ENCODE measurements around the gene GPRC5A.

GPRC5A gene

DNA sequence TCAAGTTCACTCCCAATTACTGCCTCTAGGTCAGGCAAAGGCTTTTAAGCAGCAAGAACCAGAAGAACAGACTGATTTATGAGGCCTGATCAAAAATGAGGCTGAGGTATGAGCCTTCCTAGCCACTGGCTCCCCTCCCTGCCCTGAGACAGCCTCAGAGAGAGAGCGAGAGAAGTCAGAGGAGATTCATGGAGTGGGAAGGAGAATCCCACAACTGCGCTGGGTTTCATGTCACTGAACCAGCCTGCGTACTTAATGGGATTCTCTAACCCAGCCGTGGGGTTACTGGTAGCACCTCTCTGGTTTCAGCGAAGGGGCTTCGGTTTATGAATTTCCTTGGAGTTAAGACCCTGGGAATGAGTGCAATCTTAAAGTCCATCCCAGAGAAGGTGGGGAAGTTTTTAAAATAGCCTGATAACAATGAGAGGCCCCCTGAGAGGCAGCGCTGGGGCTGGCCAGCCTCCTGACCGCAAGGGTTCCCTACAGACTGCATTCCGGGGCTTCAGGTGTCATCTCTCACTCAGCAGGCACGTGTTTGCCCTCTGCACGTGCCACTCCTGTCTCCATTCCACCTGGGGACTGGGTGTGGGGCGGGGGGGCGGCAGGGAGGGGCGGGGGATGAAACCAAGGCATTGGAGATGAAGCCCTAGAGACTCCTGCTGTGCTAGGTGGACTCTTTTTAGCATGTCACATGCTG lies 6.1 kb upstream of the GPRC5A start:
- DNase-seq (ENCODE audit: low read depth, low spot score): no peak

- DNase-seq (ENCODE audit: low read depth, low spot score): no peak
Measured at GRCh38 chr12:12887471-12887870, 3.9 kb upstream of the GPRC5A start.

DNA sequence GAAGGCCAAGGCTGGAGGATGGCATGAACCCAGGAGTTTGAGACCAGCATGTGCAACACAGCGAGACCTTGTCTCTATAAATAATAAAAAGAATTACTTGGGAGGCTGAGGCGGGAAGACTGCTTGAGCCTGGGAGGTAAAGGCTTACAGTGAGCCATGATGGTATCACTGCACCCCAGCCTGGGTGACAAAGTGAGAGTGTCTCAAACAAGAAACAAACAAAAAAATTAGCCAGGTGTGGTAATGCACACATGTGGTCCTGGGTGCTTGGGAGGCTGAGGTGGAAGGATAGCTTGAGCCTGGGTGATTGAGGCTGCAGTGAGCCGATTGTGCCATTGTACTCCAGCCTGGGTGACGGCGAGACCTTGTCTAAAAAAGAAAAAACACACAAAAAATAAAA lies 1.7 kb upstream of the GPRC5A start:
- DNase-seq (ENCODE audit: low read depth, low spot score): no peak

- no peak for DNase-seq (ENCODE audit: low read depth, low spot score)
Measured at GRCh38 chr12:12890543-12891079, 751 bp upstream of the GPRC5A start.

DNA sequence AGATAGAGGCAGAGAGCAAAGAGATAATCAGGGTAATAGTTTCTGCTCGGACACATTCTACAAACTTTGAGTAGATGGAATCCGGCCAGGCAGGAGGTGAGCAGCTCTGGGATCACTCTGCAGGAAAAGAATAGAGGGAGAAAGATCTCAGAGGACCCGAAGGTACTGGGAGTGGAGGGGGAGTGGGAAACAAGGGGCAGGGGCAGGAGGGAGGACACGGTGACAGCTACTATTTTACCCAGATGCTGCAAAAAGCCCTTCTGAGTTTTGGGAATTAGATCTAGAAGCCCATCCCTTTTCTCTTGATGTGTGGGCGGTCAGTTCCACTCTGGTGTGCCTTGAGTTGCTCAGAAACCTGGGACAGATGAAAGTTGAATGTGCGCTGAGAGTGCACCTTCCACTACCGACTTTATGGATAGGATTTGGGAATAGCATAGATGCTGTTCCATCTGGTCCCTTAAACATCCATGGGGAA lies 556 bp downstream of the GPRC5A start:
- DNase-seq (ENCODE audit: low read depth, low spot score): no peak

DNA sequence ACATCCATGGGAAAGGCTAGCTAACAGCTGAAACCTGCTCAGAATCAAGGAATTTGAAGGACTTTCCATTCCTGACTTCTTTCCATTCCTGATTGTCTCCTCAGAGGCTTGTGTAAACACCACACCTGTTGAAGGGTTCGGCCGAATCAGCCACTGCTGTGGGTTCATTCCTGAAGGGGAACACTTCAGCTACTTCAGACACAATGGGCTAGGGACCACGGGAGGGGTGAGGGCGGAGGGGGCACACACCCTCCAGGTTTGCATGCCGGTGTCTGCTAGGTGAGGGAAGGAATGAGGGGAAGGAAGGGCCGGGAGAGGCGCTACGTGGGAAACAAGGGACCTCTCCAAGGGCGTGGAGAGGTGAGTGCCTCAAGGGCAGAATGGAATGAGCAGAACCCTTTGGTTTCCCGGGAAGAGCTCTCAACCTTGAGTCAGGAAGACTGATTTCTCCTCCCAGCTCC lies 1.3 kb downstream of the GPRC5A start:
- DNase-seq (ENCODE audit: low read depth, low spot score): no peak

- DNase-seq (ENCODE audit: low read depth, low spot score): no peak
Measured at GRCh38 chr12:12893438-12893837, 2.1 kb downstream of the GPRC5A start.

GRCh38 chr12:12896260-12896659 lies 4.9 kb downstream of the GPRC5A start:
- DNase-seq (ENCODE audit: low read depth, low spot score): no peak

DNA sequence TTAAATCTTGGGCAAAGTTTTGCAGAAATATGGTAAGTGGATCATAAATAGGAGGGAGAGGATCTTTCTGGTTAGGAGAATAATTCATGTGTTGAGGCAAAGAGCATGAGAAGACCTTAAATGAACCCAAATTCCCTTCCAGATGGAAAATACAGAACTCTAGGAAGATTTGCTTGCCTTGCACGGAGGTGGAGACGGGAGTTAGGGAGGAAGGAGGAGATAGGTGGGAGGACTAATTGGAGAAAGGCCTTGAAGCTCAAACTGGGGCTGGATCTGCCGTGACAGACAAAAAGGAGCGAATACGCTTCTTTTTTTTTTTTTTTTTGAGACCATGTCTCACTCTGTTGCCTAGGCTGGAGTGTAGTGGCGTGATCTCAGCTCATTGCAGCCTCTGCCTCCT lies 5.9 kb downstream of the GPRC5A start:
- DNase-seq (ENCODE audit: low read depth, low spot score): no peak

GRCh38 chr12:12898136-12898717 lies 6.9 kb downstream of the GPRC5A start:
- DNase-seq (ENCODE audit: low read depth, low spot score): no peak

DNA sequence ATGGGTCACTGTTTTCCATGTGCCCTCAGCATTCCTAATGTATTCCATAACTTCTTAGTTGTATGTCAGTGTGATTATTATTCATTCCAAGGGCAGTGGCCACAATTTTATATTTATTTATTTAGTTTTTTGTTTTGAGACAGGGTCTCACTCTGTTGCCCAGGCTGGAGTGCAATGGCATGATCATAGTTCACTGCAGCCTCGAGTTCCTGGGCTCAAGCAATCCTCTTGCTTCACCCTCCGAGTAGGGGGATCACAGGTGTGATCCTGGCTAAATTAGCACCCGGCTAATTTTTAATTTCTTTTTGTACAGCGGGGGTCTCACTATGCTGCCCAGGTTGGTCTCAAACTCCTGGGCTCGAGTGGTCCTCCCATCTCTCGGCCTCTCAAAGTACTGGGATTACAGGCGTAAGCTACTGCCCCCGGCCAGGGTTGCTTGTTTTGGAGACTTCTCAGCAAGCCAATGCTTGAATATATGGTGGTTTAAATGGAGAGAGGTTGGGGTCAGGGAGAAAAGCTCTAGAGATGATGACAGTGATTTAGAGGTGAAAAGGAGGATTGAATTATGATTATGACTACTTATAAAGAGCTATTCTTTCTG lies 7.6 kb downstream of the GPRC5A start:
- DNase-seq (ENCODE audit: low read depth, low spot score): no peak

DNA sequence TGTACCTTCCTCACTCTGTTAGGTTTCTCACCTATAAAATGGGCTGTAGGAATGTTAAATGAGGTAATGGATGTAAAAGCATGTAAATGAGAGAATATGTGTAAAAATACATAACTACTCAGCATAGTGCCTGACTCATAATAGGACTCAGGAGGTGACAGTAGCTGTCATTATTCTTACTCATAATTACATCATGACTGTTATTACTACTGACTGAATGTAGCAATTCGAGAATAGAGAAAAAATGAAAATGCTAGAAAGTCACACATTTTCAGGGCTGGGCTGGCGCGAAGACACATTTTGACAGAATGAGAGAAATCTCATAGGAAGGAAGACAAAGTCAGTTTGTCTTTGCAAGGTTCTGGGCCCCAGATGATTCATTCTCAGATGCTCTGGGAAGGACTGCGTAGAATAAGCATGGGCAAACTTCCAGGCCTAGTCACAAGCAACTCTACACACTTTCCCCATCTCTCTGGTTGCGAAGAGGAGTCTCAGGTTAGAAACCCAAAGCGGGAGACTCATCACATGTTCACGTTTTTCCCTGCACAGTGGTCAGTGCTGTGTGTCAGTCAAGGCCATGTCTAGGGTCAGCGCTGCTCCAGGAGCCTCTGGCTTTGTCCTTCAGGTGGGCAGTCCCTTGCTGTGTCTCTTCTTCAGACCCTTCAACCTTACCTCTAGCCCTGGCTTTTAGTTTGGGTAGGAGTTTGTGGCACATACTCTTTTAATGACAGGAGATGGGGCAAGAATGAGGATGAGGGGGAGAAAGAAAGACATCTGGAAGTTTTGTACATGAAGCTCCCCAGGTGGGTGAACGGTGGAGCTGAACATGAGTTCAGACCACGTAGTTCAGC lies 8.4 kb downstream of the GPRC5A start:
- no peak for DNase-seq (ENCODE audit: low read depth, low spot score)

GRCh38 chr12:12900786-12901157 lies 9.4 kb downstream of the GPRC5A start:
- no peak for DNase-seq (ENCODE audit: low read depth, low spot score)

DNA sequence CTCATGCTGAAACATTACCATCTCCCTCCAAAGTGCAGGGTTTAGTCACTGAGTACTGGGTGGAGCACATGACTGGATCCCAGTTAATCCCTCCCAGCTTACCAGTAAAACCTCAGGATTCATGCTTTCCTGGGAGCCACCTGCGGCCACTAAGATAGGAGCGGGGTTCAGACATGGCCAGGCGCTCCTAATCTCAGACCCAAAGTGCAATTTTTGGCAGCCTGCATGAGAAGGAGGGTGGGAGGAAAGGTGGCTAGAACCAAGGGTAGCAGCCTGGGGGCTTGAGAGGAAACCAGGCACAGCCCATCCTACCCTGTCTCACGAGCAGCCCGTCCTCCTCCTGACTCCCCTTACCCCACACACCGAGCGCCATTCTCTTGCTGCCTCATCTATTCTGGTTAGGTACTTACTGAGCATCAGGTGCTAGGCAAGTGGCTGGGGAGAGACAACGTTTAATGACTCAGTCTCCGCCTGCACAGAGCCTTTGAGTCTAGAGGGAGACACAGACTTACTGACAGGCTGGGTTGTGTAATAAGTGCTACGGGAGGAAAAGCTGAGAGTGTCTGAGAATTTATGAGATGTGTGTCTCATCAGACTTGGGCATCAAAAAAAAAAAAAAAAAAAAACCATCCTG lies 9.9 kb downstream of the GPRC5A start:
- DNase-seq (ENCODE audit: low read depth, low spot score): no peak

- DNase-seq (ENCODE audit: low read depth, low spot score): no peak
Measured at GRCh38 chr12:12902036-12902435, 10.7 kb downstream of the GPRC5A start.

GRCh38 chr12:12903642-12904609 lies 12.6 kb downstream of the GPRC5A start:
- DNase-seq (ENCODE audit: low read depth, low spot score): no peak

GRCh38 chr12:12907552-12907951 lies 16.2 kb downstream of the GPRC5A start:
- no peak for DNase-seq (ENCODE audit: low read depth, low spot score)

DNA sequence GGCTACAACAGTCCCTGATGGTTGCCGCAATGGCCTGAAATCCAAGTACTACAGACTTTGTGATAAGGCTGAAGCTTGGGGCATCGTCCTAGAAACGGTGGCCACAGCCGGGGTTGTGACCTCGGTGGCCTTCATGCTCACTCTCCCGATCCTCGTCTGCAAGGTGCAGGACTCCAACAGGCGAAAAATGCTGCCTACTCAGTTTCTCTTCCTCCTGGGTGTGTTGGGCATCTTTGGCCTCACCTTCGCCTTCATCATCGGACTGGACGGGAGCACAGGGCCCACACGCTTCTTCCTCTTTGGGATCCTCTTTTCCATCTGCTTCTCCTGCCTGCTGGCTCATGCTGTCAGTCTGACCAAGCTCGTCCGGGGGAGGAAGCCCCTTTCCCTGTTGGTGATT lies 16.9 kb downstream of the GPRC5A start:
- no peak for DNase-seq (ENCODE audit: low read depth, low spot score)

GRCh38 chr12:12908711-12909110 lies 17.3 kb downstream of the GPRC5A start:
- DNase-seq (ENCODE audit: low read depth, low spot score): no peak

All from iPS DF 19.7 (cell line).